ENCODE results near the gene TLDC2.

GRCh38 chr20:36917240-36917639 is 41.3 kb downstream of the TLDC2 start:
- no peak for TF ChIP-seq CTCF (IDR thresholded peaks at IDR 0.05; ENCODE audit: low read depth, low read length, missing input control)
- TF ChIP-seq RXRA (IDR thresholded peaks at IDR 0.05): no peak
- TF ChIP-seq RAD21 (IDR thresholded peaks at IDR 0.05): no peak
- TF ChIP-seq, protein P1, sequence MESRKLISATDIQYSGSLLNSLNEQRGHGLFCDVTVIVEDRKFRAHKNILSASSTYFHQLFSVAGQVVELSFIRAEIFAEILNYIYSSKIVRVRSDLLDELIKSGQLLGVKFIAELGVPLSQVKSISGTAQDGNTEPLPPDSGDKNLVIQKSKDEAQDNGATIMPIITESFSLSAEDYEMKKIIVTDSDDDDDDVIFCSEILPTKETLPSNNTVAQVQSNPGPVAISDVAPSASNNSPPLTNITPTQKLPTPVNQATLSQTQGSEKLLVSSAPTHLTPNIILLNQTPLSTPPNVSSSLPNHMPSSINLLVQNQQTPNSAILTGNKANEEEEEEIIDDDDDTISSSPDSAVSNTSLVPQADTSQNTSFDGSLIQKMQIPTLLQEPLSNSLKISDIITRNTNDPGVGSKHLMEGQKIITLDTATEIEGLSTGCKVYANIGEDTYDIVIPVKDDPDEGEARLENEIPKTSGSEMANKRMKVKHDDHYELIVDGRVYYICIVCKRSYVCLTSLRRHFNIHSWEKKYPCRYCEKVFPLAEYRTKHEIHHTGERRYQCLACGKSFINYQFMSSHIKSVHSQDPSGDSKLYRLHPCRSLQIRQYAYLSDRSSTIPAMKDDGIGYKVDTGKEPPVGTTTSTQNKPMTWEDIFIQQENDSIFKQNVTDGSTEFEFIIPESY (IDR thresholded peaks at IDR 0.05): no peak
- no peak for TF ChIP-seq YY1 (IDR thresholded peaks at IDR 0.05)
- TF ChIP-seq TAF1 (conservative IDR thresholded peaks at IDR 0.05): no peak
- TF ChIP-seq HNF4G (IDR thresholded peaks at IDR 0.05): no peak
- no peak for TF ChIP-seq JUND (IDR thresholded peaks at IDR 0.05)
- TF ChIP-seq REST (IDR thresholded peaks at IDR 0.05): no peak
- TF ChIP-seq EGR1 (IDR thresholded peaks at IDR 0.05; ENCODE audit: low read depth in 2 of 2): no peak
- no peak for TF ChIP-seq MAX (IDR thresholded peaks at IDR 0.05)
- no peak for TF ChIP-seq GABPA (IDR thresholded peaks at IDR 0.05 in 1 of 2, conservative IDR thresholded peaks at IDR 0.05 in 1 of 2)
- no peak for TF ChIP-seq SP1 (IDR thresholded peaks at IDR 0.05)
- TF ChIP-seq, protein P2, sequence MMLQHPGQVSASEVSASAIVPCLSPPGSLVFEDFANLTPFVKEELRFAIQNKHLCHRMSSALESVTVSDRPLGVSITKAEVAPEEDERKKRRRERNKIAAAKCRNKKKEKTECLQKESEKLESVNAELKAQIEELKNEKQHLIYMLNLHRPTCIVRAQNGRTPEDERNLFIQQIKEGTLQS (IDR thresholded peaks at IDR 0.05): no peak
